ENCODE measurements around the gene TMEM182.

- TF ChIP-seq EZH2 (IDR thresholded peaks at IDR 0.05; ENCODE audit: low read depth) = no peak
- TF ChIP-seq CTCF (conservative IDR thresholded peaks at IDR 0.05) = no peak
These were observed 25.8 kb upstream of the TMEM182 start for GRCh38 chr2:102736110-102736409.

Measured in PC-9 (cell line).